ENCODE measurements around the gene FAM107B.
A peak's percentile ranks its signal among the peaks of the same experiment; 100 is the strongest.
"Not testable (repeated sequence)": the region's sequence is repeated elsewhere in the genome, so short reads cannot be mapped to it uniquely, and the experiment has no call there.

The FAM107B gene

GRCh38 chr10:14635043-14635710 lies 139.5 kb downstream of the FAM107B start:
- no peak for DNase-seq (ENCODE audit: low read depth in 2 of 2)

GRCh38 chr10:14634572-14634971 lies 140.1 kb downstream of the FAM107B start:
- not testable (repeated sequence) for DNase-seq (ENCODE audit: low read depth in 2 of 2)

GRCh38 chr10:14625765-14626525 lies 148.8 kb downstream of the FAM107B start:
- DNase-seq (ENCODE audit: low read depth in 2 of 2), result no peak

- no peak for DNase-seq (ENCODE audit: low read depth in 2 of 2)
Observed at GRCh38 chr10:14625192-14625631, 149.5 kb downstream of the FAM107B start.

- DNase-seq (ENCODE audit: low read depth in 2 of 2), result no peak
Observed at GRCh38 chr10:14624600-14624999, 150.1 kb downstream of the FAM107B start.

- DNase-seq (ENCODE audit: low read depth in 2 of 2), result no peak
Observed at GRCh38 chr10:14623931-14624330, 150.8 kb downstream of the FAM107B start.

- DNase-seq (ENCODE audit: low read depth in 2 of 2), result no peak
Observed at GRCh38 chr10:14621037-14621436, 153.7 kb downstream of the FAM107B start.

GRCh38 chr10:14618674-14619073 lies 156.0 kb downstream of the FAM107B start:
- no peak for DNase-seq (ENCODE audit: low read depth in 2 of 2)

- DNase-seq (ENCODE audit: low read depth in 2 of 2), result peak; percentile 17 to 18
Observed at GRCh38 chr10:14617852-14618251, 156.8 kb downstream of the FAM107B start.

GRCh38 chr10:14616955-14617730 lies 157.6 kb downstream of the FAM107B start:
- DNase-seq (ENCODE audit: low read depth in 2 of 2), result no peak

GRCh38 chr10:14616465-14616864 lies 158.2 kb downstream of the FAM107B start:
- DNase-seq (ENCODE audit: low read depth in 2 of 2), result no peak

GRCh38 chr10:14613588-14613920 lies 161.1 kb downstream of the FAM107B start:
- DNase-seq (ENCODE audit: low read depth in 2 of 2), result no peak

GRCh38 chr10:14612873-14613587 lies 161.7 kb downstream of the FAM107B start:
- no peak for DNase-seq (ENCODE audit: low read depth in 2 of 2)

GRCh38 chr10:14611968-14612693 lies 162.6 kb downstream of the FAM107B start:
- DNase-seq (ENCODE audit: low read depth in 2 of 2), result no peak

GRCh38 chr10:14609178-14609577 lies 165.5 kb downstream of the FAM107B start:
- DNase-seq (ENCODE audit: low read depth in 2 of 2), result no peak

GRCh38 chr10:14608381-14609001 lies 166.2 kb downstream of the FAM107B start:
- no peak for DNase-seq (ENCODE audit: low read depth in 2 of 2)

- DNase-seq (ENCODE audit: low read depth in 2 of 2), result no peak
Observed at GRCh38 chr10:14606633-14607032, 168.1 kb downstream of the FAM107B start.

- no peak for DNase-seq (ENCODE audit: low read depth in 2 of 2)
Observed at GRCh38 chr10:14605231-14605925, 169.3 kb downstream of the FAM107B start.

GRCh38 chr10:14604181-14605142 lies 170.2 kb downstream of the FAM107B start:
- DNase-seq (ENCODE audit: low read depth in 2 of 2), result peak in 1 of 2 experiments; percentile 49
